Trophoblast cell (in vitro differentiated cells and primary cell): ENCODE results near the gene TLX3.

Experiments used
- DNase-seq, 2 donors: peaks; one replicate each; pipeline ENCODE4 v3.0.0-alpha.2; 2016
- H2AFZ ChIP-seq: 2 replicates; pipeline ENCODE4 v1.6.1; 2013; ENCODE audit warnings: low read length, moderate library complexity, mild to moderate bottlenecking; ENCODE audit not compliant: insufficient read depth, poor library complexity
- H2AK5ac ChIP-seq: 2 replicates; pipeline ENCODE4 v1.6.1; 2013; ENCODE audit warnings: mild to moderate bottlenecking, low read length
- H2BK120ac ChIP-seq: 2 replicates; pipeline ENCODE4 v1.6.1; 2013; ENCODE audit warnings: low read length, mild to moderate bottlenecking, moderate library complexity; ENCODE audit not compliant: insufficient read depth, poor library complexity
- H2BK12ac ChIP-seq: 2 replicates; pipeline ENCODE4 v1.6.1; 2013; ENCODE audit warnings: mild to moderate bottlenecking, low read length, moderate library complexity
- H2BK5ac ChIP-seq: 2 replicates; pipeline ENCODE4 v1.6.1; 2013; ENCODE audit warnings: low read length, low read depth, moderate library complexity, mild to moderate bottlenecking; ENCODE audit not compliant: poor library complexity
- H3K14ac ChIP-seq: 2 replicates; pipeline ENCODE4 v1.6.1; 2013; ENCODE audit warnings: mild to moderate bottlenecking, low read length
- H3K18ac ChIP-seq: 2 replicates; pipeline ENCODE4 v1.6.1; 2013; ENCODE audit warnings: mild to moderate bottlenecking, low read length
- H3K23ac ChIP-seq: 2 replicates; pipeline ENCODE4 v1.6.1; 2013; ENCODE audit warnings: low read length
- H3K27ac ChIP-seq: 2 replicates; pipeline ENCODE4 v1.5.1; 2013; ENCODE audit warnings: low read depth, mild to moderate bottlenecking, inconsistent platforms, low read length, moderate library complexity
- H3K27me3 ChIP-seq: 2 replicates; pipeline ENCODE4 v1.6.1; 2013; ENCODE audit warnings: inconsistent platforms, mild to moderate bottlenecking, low read length, moderate library complexity; ENCODE audit not compliant: insufficient read depth
- H3K36me3 ChIP-seq, 2 experiments: 1 replicate in 1 of 2; 2 replicates in 1 of 2; pipeline ENCODE4 v1.6.1; 2013; ENCODE audit warnings: low read length in 2 of 2, mild to moderate bottlenecking in 2 of 2, moderate library complexity in 1 of 2; ENCODE audit not compliant: insufficient read depth in 2 of 2, control insufficient read depth in 1 of 2
- H3K4ac ChIP-seq: 2 replicates; pipeline ENCODE4 v1.6.1; 2013; ENCODE audit warnings: low read depth, mild to moderate bottlenecking, low read length, moderate library complexity
- H3K4me1 ChIP-seq, 2 experiments: 1 replicate in 1 of 2; 2 replicates in 1 of 2; pipeline ENCODE4 v1.6.1; 2013; ENCODE audit warnings: low read length in 2 of 2, mild to moderate bottlenecking in 2 of 2, moderate library complexity in 1 of 2; ENCODE audit not compliant: insufficient read depth in 2 of 2, control insufficient read depth in 1 of 2
- H3K4me2 ChIP-seq: 2 replicates; pipeline ENCODE4 v1.6.1; 2013; ENCODE audit warnings: inconsistent platforms, mild to moderate bottlenecking, low read length, moderate library complexity
- H3K4me3 ChIP-seq: 2 replicates; pipeline ENCODE4 v1.5.1; 2013; ENCODE audit warnings: mild to moderate bottlenecking, low read depth, low read length, inconsistent platforms
- H3K79me1 ChIP-seq: one replicate; pipeline ENCODE4 v1.6.1; 2013; ENCODE audit warnings: low read length
- H3K79me2 ChIP-seq: 2 replicates; pipeline ENCODE4 v1.6.1; 2013; ENCODE audit warnings: low read length, mild to moderate bottlenecking; ENCODE audit not compliant: control insufficient read depth, insufficient read depth, poor library complexity
- H3K9ac ChIP-seq: 2 replicates; pipeline ENCODE4 v1.6.1; 2013; ENCODE audit warnings: mild to moderate bottlenecking, low read length
- H3K9me3 ChIP-seq: 2 replicates; pipeline ENCODE4 v1.6.1; 2013; ENCODE audit warnings: low read depth, mild to moderate bottlenecking, control low read depth, inconsistent platforms, low read length; ENCODE audit not compliant: insufficient read depth
- H4K12ac ChIP-seq: 2 replicates; pipeline ENCODE4 v1.6.1; 2013; ENCODE audit warnings: low read depth, mild to moderate bottlenecking, low read length, moderate library complexity
- H4K8ac ChIP-seq: 2 replicates; pipeline ENCODE4 v1.6.1; 2013; ENCODE audit warnings: low read depth, mild to moderate bottlenecking, low read length, moderate library complexity
- H4K91ac ChIP-seq: one replicate; pipeline ENCODE4 v1.6.1; 2013; ENCODE audit warnings: low read depth, mild to moderate bottlenecking, low read length, moderate library complexity
- WGBS: extraction: QIAGEN DNeasy Blood & Tissue Kit; methylation state at CpG from one replicate; pipeline ENCODE4 v1.1.7; 2013; ENCODE audit warnings: missing lambda C conversion rate; ENCODE audit not compliant: insufficient read length, insufficient coverage; ENCODE audit errors: extremely low coverage; 5-methylcytosine and 5-hydroxymethylcytosine counted together

The TLX3 gene

DNA sequence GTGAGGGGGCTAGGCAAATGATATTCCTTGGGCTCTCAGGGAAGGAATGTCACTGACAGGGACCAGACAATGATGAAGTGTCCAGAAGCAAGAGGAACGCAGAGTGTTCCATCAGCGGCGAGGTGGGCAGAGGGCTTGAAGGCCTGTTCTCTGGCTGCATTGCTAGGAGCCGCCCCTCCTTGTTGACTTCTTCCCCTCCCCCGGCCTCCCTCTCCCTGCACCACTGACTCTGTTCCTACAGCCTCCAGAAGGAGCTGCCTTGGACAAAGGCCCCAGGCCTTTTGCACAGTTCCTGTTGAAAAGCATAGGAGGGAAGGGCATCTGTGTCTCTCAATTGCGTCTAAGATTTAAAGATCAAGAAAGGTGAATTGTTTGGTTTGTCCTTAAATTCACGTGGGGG lies 12.4 kb downstream of the TLX3 start:
- no peak overlapping the region for H3K14ac ChIP-seq
- no peak overlapping the region for H2BK120ac ChIP-seq
- no peak for DNase-seq
- no peaks in the 10 kb centered on the region for H3K36me3 ChIP-seq
- peaks cover 0 to 2% of the 10 kb centered on the region in 2 experiments for H3K4me1 ChIP-seq
- H4K91ac ChIP-seq, result no peak overlapping the region
- no peak overlapping the region for H2BK12ac ChIP-seq
- H3K79me1 ChIP-seq, result no peaks in the 10 kb centered on the region
- H2AFZ ChIP-seq, result no peak overlapping the region
- H3K4me3 ChIP-seq, result no peak overlapping the region
- no peak overlapping the region for H3K4me2 ChIP-seq
- no peak overlapping the region for H3K18ac ChIP-seq
- H3K79me2 ChIP-seq, result no peaks in the 10 kb centered on the region
- no peak overlapping the region for H3K27ac ChIP-seq
- H3K23ac ChIP-seq, result no peak overlapping the region
- no peak overlapping the region for H2AK5ac ChIP-seq
- peaks cover 31% of the 10 kb centered on the region for H3K27me3 ChIP-seq
- H3K9ac ChIP-seq, result no peak overlapping the region
- no peak overlapping the region for H4K8ac ChIP-seq
- H3K4ac ChIP-seq, result no peak overlapping the region
- no peak overlapping the region for H2BK5ac ChIP-seq
- no peak overlapping the region for H4K12ac ChIP-seq
- no CpG with 5 or more reads among the region's 7 CpGs for WGBS
- peaks cover 2% of the 10 kb centered on the region for H3K9me3 ChIP-seq

DNA sequence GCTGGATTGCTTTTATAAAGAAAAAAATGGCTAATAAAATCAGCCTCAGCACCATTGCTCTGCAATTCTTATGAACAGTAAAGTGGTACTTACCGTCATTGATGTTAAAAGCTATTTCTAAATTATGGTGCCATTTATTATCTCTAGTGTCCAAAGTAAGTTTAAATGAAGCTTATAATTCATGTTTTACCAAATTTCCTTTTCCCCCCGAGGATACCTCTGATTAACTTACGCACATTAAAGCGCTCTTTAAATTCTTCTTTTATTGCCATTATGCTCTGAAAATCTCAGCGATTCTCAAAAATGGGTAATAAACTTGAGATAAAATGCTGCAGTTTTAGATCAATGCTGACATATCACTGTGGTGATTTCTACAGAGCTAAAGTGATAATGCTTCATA lies 13.5 kb downstream of the TLX3 start:
- Histone ChIP-seq H3K4me3 (no peak overlapping the region), H3K79me2 (no peaks in the 10 kb centered on the region), H3K4me1 (peaks cover 0 to 2% of the 10 kb centered on the region in 2 experiments), H4K8ac (no peak overlapping the region), H3K27me3 (peaks cover 21% of the 10 kb centered on the region), H3K36me3 (no peaks in the 10 kb centered on the region), H3K9ac (no peak overlapping the region), H3K23ac (no peak overlapping the region), H4K91ac (no peak overlapping the region), H4K12ac (no peak overlapping the region), H3K4me2 (no peak overlapping the region), H3K14ac (no peak overlapping the region), H3K27ac (no peak overlapping the region), H2BK5ac (no peak overlapping the region), H3K18ac (no peak overlapping the region), H2AK5ac (no peak overlapping the region), H2AFZ (no peak overlapping the region), H3K4ac (no peak overlapping the region), H2BK120ac (no peak overlapping the region), H3K79me1 (no peaks in the 10 kb centered on the region), H3K9me3 (peaks cover 2% of the 10 kb centered on the region), H2BK12ac (no peak overlapping the region)
- WGBS, result no CpG with 5 or more reads among the region's 5 CpGs
- DNase-seq, result no peak

GRCh38 chr5:171323007-171323406 lies 14.0 kb downstream of the TLX3 start:
- H4K12ac ChIP-seq, result no peak overlapping the region
- WGBS, result no CpG with 5 or more reads among the region's 3 CpGs
- no peak overlapping the region for H3K14ac ChIP-seq
- H4K91ac ChIP-seq, result no peak overlapping the region
- no peak overlapping the region for H3K4ac ChIP-seq
- H2AK5ac ChIP-seq, result no peak overlapping the region
- no peak overlapping the region for H2BK12ac ChIP-seq
- H3K79me2 ChIP-seq, result no peaks in the 10 kb centered on the region
- no peak overlapping the region for H3K27ac ChIP-seq
- no peak overlapping the region for H3K23ac ChIP-seq
- no peaks in the 10 kb centered on the region for H3K79me1 ChIP-seq
- peaks cover 16% of the 10 kb centered on the region for H3K27me3 ChIP-seq
- H3K4me3 ChIP-seq, result no peak overlapping the region
- H3K36me3 ChIP-seq, result no peaks in the 10 kb centered on the region
- peaks cover 0 to 2% of the 10 kb centered on the region in 2 experiments for H3K4me1 ChIP-seq
- no peak overlapping the region for H3K18ac ChIP-seq
- peaks cover 2% of the 10 kb centered on the region for H3K9me3 ChIP-seq
- no peak overlapping the region for H3K4me2 ChIP-seq
- no peak overlapping the region for H3K9ac ChIP-seq
- no peak for DNase-seq
- H4K8ac ChIP-seq, result no peak overlapping the region
- no peak overlapping the region for H2AFZ ChIP-seq
- H2BK120ac ChIP-seq, result no peak overlapping the region
- no peak overlapping the region for H2BK5ac ChIP-seq

DNA sequence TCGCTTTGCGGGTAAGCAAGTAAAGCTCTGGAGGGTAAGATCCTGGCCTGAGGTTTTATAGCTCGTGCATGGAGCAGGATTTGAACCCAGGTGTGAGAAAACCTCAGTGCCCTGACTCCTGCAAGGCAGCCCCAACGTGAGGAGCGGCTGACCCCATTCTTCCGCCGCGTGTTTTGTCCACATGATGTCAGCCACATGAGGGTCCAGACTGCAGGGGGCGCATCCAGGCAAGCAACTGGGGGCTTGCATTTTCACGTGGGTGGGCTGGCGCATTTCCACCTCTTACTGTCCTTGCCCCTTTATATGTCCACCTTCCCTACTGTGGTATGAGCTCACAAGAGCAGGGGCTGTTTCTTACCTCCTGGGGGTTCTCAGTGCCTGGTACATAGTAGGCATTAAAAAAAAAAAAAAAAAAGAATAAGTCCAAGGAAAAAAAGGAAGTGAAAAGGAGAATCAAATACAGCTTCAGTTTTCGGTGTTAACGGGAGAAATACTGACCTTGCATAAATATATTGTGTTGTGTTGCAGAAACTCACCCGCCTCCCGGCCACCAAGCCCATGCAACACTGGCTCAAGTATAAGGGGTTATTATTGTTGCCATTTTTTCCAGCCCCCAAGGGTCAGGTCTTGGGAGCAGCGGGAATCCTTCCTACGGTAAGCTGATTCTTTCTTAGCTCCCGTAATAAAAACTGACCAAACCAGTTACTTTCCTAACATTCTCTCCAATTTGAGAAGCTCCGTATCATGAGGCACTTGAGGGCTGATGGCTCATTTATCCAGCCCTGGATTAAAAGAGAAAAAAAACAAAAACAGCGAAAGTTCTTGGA lies 15.0 kb downstream of the TLX3 start:
- no peak overlapping the region for H3K14ac ChIP-seq
- H3K79me1 ChIP-seq, result no peaks in the 10 kb centered on the region
- H2BK5ac ChIP-seq, result no peak overlapping the region
- H3K4ac ChIP-seq, result no peak overlapping the region
- no peak overlapping the region for H3K23ac ChIP-seq
- no CpG with 5 or more reads among the region's 20 CpGs for WGBS
- H2BK12ac ChIP-seq, result no peak overlapping the region
- H3K18ac ChIP-seq, result no peak overlapping the region
- no peak overlapping the region for H3K9ac ChIP-seq
- H3K27ac ChIP-seq, result no peak overlapping the region
- H3K4me1 ChIP-seq, result peaks cover 0 to 2% of the 10 kb centered on the region in 2 experiments
- H3K4me3 ChIP-seq, result no peak overlapping the region
- peaks cover 2% of the 10 kb centered on the region for H3K9me3 ChIP-seq
- no peak overlapping the region for H4K91ac ChIP-seq
- no peak overlapping the region for H4K12ac ChIP-seq
- DNase-seq, result peak in 1 of 2 donors; percentile 53
- peaks cover 10% of the 10 kb centered on the region for H3K27me3 ChIP-seq
- H2BK120ac ChIP-seq, result no peak overlapping the region
- H4K8ac ChIP-seq, result no peak overlapping the region
- no peaks in the 10 kb centered on the region for H3K36me3 ChIP-seq
- H2AFZ ChIP-seq, result no peak overlapping the region
- H3K79me2 ChIP-seq, result no peaks in the 10 kb centered on the region
- H2AK5ac ChIP-seq, result no peak overlapping the region
- peak overlapping the region; percentile 43 for H3K4me2 ChIP-seq
